GM19467 (cell line): ENCODE data around the gene SDF4.

ENCODE experiments used
- ATAC-seq: cut with Tn5 transposase; IDR thresholded peaks from one replicate; pipeline ENCODE4 v1.9.1; 2021; ENCODE audit warnings: mild to moderate bottlenecking, moderate library complexity; ENCODE audit not compliant: unreplicated experiment

The SDF4 gene

DNA sequence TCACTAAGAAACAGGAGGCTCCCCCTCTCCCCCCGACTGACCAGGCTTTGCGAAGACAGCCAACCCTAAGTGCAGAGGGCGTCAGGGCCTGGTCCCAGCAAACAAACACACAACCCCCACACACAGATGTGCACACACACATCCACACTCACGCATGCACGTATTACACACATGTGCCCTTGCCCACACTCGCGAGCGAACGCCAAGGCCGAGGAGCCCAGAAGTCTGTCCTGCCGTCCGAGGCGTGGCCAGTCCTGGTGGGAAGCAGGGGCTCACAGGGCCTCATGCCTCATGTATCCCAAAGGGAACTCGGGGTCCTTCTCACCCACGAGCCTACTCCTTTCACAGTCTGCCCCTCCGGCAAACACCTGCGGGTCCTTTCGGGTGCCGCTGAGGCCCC lies 2.0 kb downstream of the SDF4 start:
- no peak for ATAC-seq

DNA sequence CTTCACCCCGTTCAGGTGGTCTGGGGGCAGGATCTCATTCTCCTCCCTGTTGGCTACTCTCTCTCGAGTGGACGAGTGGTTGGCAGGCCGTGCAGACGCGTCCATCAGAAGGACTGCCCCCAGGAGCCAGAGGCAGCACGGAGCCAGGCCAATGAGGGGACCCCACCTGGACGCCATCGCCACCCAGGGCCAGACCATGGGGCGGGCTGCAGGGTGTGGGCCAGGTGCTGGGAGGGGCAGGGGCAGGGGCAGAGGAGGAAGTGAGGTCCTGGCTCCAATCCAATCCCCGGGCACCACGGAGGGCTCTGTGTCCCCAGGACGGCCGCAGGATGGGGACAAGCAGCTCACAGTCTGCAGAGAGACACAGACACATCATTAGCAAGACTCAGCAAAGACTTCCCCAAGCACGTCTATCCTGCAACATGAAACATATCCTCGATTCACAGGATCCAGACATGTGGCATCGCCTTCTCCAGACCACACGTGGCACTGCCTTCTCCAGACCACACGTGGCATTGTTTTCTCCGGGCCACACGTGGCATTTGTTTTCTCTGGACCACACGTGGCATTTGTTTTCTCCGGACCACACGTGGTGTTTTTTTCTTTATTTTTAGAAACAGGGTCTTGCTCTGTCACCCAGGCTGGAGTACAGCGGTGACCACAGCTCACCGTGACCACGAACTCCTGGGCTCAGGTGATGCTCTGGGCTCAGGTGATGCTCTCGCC lies 3.0 kb downstream of the SDF4 start:
- ATAC-seq: no peak

DNA sequence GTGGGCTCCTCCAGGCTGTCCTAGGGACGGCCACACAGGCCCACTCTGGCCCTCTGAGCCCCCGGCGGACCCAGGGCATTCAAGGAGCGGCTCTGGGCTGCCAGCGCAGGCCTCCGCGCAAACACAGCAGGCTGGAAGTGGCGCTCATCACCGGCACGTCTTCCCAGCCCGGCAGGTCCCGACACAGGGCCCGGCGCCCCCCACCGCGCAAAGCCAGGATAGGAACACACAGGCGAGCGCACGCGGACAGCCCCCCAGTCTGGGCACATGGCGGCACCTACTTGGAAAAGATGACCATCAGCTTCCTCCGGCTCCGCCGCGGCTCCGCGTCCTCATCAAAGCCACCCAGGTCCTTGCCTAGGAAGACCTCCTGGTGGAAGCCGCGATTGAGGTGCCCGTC lies 3.6 kb downstream of the SDF4 start:
- ATAC-seq: no peak

DNA sequence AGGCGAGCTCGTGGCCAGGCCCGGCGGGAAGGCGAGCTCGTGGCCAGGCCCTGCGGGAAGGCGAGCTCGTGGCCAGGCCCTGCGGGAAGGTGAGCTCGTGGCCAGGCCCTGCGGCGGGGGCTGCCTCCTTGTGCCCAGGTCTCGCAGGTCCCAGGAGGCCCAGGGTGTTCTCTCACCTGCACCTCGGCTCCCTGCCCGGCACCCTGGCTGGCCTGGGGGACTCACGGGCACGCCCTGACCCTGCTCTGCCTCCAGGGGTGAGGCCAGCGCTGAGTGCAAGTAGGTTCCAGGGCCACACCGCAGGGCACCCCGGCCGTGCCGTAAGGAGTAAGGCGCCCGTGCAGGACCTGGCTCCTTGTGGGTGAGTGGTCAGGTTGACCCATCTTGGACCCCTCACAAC lies 4.4 kb downstream of the SDF4 start:
- ATAC-seq: no peak

DNA sequence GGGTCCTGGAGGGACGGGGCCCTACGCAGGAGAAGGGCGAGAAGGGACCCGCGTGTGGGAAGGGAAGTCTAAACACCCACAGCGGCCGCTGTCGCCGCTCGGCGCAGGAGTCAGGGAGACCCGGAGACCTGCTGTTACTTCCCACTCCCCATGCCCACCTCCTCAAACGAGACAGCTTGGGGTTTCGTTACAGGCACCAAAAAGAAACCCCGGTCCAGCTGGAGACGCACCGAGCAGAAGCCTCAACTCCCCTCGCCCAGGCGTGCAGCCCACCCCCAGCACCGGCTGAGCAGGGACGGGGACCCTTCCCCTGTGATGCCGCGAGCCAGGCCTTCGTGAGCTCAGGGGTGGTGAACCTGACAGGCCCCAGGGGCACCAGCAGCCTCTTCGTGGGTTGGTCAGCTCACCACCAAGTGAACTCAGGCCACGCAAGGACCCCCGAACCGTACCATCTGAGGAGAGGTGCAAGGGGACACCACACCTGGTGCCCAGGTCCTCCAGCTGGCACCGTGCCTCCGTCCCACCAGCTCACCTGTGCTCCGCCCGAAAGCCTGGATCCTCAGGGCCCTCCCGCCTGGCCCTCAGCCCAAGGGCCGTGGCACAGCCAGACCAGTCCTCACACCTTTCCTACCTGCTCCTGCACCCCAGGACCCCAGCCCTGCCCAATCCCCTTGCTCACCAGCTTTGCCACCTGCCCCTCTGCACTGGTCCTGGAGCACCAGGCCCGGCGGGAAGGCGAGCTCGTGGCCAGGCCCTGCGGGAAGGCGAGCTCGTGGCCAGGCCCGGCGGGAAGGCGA lies 5.0 kb downstream of the SDF4 start:
- no peak for ATAC-seq

DNA sequence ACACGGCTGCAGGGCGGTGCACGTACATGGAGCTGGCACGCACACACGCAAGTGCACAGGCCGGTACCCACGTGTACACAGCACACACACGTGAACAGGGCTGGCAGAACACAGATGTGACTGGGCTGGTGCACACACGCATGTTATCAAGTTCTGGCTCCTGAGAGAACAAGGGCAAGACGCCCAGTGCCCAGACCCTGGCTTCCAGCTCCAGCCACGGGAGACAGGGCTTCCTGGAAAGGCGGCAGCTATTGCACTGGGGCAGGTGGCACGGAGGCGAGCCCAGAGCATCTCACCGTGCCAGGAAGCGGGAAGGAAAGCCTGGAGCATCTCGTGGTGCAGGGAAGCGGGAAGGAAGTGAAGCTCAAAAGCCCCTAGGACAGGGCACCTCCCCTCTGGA lies 5.9 kb downstream of the SDF4 start:
- ATAC-seq: no peak

DNA sequence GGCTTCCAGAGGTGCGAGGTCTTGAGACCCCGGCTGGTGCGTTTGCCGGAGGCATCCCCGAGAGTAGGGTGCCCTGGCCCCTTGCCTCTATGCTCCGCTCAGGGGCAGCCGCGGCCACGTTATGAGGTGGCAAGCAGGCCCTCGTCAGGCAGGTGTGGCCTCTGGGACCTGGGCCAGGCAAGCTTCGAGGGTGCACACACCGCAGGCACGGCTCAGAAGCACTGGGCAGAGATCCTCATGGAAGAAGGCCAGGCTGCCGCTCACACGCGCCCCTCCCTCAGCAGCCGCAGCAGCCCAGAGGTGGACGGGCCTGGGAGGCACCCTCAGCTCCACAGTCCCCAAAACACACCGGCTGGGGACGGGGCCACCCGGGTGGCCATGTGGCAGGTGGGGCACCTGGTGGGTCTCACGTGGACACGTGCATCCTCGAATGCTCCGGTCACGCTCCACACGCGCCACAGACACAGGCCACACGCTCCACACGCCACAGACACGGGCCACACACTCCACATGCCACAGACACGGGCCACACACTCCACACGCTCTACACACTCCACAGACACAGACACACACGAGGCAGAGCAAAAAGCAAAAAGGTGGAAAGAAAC lies 6.5 kb downstream of the SDF4 start:
- no peak for ATAC-seq

DNA sequence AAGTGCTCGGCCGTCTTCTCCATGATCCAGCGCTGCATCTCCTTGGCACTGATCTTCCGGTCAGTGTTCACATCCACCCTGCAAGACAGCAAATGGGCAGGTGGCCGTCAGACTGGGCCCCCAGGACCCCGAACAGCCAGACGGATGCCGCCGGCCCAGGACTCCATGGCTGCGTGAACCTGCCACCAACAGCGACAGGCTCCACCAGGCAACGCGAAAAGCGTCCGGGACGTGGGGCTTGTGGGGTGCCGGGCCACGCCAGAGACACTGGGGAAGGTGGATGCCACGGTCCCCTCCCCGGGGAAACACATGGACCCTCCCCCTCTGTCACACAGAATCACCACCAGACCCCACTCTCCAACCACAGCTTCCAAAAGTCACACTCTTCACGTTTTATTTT lies 7.9 kb downstream of the SDF4 start:
- ATAC-seq: no peak

DNA sequence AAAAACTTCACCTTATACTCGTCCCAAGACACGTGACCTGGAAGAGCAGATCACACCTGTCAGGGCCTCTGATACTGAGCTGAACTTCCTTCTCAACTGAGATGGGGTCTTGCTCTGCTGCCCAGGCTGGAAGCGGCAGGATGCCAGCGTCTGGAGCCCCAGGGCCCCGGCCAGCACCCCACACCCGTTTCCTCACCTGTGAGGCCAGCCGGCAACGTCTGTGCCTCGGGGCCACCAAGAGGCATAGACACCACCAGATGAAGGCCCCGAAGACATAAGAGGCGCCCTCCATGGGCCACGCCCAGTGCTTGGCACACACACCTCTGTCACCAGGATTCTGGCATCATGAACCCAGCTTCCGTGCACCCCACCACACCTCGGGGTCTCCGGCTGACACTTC lies 8.5 kb downstream of the SDF4 start:
- ATAC-seq: no peak

DNA sequence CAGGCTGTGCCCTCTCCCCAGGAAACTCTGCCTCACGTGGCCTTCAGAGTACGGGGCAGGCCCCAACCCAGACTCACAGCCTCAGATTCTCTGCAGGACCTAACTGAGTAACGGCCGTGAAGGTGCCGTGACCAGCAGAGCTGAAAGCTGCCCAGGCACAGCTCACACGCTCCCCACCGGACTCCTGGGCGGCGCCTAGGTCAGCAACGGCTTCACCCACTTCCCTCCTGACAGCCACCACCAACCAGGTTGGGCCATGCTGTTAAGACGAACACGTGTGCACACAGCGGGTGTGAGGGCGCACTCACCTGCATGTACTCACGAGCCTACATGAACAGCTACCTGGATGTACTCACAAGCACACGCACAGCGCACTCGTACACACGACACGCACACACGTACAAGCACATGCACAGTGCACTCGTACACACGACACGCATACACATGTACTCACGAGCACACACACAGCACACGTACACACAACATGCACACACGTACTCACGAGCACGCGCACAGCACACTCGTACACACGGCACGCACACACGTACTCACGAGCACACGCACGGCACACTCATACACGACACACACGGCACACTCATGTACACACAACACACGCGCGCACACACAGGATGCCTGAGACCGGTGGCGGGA lies 9.1 kb downstream of the SDF4 start:
- no peak for ATAC-seq

DNA sequence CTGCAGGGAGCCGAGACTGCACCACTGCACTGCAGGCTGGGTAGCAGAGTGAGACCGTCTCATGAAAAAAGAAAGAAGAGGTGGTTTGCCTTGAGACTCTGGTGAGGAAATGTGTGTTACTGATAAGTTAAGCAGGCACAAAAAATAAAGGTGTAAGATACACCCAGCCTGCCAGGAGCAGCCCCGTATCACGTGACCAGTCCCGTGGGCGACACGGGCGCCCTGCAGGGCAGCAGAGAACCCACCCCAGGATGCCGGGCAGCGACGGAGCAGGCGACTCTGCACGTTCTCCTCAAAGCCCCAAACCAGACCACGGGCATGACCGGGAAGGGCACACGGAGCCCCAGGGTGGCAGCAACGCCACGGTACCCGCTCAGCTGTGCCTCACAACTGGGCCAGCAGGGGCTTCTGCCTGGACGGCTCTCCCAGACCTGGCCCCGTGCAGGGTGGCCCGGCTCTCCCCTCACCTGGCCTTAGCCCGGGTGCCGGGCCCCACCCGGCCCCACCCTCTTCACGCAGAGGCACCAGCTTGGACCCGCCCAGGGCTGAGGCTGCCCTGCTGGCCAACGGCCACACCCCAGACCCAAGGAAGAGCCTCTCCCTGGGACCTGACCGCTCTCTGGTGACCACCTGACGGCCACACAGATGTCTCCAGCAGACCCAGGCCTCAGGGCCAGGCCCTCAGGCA lies 9.8 kb downstream of the SDF4 start:
- ATAC-seq: no peak

DNA sequence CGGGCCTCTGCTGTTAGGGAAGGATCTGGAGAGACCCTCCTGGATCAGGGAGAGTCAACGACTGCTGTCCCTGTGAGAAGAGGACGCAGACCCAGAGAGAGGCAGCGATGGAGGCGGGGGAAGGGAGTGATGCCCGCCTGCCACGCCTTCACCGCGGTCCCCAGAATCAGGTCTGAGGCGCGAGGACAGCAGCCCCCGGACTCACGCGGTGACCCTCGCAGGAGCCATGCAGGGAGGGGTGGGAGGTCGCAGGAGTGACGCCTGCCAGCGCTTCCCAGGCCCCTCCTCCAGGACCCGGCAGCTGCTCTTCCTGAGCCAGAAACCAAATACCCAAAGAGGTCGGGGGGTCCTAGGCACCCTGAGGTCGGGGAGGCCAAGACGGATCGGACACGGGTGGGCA lies 11.6 kb downstream of the SDF4 start:
- no peak for ATAC-seq

DNA sequence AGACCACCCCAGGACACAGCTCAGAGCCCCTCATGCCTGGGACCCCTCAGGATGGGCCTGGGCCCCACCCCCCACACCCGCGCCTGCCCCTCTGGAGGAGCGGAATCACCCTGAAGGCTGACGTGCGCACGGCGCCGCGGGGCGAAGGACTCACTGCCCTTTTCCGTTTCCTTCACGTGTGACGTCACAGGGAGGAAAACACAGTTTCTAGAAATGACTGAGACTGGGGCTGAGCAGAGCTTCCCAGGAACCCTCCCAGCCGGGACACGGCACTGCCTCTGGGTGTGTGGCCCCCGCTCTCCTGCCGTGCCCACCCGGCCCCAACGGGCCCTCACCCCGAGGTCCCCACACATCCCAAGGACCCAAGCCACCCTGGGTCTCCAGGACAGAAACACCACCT lies 12.5 kb downstream of the SDF4 start:
- no peak for ATAC-seq

DNA sequence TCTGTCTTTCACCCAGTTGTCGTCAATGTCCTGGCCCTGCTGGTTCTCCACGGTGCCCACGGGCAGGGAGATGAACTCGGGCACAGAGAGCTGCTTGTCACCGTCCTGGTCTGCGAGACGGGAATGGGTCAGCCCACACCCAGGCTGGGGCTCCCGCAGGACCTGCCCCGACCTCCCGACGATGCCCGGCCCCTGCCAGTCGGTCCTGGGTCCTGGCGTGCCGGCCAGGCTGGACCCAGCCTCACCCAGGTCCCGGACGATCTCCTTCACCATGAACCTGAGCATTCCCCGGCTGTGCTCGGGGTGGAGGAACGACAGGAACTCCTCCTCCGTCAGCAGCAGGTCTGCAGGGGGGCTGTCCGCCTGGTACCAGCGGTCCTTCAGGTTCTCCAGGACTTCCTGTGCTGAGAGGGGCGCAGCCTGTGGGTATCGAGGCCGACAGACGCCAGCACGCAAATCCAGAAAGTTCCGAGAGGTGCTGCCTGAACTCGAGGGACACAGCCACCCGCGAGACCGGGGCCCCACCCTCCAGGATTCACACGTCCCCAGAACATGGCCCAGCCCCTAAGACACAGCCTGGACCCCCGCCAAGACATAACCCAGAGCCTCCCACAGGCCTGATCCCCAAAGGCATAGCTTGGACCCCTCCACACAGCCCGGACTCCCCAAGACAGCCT lies 13.1 kb downstream of the SDF4 start:
- no peak for ATAC-seq

DNA sequence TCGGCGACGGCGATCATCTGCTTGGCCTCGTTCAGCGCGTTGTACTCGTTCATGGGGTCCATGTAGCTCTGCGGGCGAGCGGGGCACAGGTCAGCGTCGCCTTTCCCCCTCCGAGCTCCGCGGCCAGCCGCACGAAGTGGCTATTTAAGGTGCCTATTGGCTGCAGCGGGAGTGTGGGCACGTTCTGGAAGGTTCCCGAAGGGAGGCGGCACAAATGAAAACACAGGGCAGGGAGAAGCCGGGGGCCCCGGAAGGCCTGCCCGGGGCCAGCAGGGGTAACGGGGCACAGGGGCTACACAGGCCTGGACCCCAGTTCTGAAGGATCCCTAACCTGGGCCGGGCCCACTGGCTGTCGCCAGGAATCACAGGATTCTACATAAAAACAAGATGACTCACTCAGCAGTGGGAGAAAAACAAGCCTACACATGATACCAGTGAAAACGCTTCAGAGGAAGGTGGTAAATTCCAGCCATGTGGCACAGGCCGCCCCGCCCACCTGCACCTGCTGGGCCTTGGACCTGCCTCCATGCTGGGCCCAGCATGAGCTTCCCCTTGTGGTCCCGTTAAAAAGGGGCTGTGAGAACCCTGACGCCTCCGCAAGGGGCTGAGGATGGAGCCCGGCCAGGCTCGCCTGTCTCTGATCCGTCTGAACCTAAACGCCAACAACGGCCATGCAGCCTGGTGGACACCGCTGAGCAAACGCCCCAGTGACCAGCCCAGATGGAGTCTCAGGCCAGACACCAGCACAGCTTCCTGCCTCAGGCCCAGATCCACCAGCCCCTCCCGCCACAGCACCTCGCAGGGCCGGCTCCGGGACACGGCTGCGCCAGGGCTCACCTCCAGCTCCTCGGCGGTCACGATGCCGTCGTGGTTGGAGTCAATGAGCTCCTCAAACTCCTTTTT lies 13.9 kb downstream of the SDF4 start:
- no peak for ATAC-seq

DNA sequence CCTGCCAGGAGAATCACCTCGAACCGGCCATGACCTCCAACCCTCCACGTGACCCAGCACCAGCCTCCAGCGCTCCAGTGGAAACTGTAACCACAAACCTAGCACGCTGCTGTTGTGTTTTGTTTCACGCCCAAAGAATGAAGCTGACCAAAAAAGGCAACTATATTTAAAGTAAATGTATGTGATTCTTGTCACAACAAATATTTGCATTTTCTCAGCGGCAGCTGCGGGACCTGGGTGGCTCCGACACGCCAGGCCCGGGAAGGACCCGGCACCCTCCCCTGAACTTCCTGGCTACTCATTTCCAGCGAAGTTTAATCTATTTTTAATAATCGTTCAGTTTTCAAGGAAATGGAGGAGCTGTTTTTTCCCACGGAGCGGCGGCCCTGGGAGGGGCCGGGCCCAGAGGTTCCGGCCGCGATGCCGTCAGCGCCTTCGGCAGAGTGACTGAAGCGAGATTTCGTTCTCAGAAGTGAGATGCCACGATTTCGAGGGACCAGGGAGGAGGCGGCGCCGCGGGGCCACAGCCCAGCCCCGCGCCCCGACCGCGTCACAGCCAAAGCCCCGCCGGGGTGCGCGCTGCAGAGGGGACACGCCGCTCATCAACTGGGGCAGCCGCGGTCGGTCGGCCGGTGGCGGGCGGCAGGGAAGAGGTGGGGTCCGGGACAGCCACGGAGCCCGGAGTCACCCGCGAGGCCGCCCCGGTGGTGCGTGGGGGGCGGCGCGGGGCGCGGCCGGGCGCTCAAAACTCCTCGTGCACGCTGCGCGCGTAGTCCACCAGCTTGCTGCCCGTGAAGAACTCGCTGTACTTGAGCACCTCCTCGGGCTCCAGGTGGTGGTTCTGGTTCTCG lies 14.8 kb downstream of the SDF4 start:
- no peak for ATAC-seq

DNA sequence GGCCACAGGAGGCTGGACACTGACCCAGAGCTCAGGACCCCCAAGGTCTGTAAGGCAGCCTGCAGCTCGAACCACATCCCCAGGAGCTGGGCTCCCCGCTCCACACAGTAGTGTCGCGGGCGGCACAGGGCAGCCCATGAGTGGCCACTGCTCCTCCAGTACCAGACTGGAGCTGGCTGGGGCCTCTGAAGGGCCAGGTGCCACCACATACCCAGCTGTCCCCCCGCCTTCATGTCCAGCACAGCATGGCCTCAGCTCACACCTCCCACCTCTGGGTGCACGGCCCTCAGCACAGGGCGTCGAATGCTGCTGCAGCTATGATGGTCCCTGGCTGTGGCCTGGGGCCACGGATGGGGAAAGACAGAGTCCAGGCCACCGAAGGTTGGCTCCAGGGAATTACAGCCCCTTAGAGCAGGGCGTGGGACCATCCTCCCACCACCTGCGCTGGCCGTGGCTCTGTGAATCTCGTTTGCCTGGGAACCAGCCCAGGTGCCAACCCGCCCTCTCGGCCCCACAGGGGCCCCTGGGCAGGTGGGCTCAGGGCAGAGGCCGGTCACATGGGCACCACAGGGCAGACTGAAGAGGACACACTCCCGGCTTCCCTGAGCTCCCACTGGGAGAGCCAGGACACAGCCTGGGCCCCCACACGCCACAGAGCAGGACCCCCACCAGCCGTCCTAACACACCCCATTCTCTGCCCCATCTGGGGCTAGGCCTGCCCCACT lies 15.8 kb downstream of the SDF4 start:
- ATAC-seq: no peak

DNA sequence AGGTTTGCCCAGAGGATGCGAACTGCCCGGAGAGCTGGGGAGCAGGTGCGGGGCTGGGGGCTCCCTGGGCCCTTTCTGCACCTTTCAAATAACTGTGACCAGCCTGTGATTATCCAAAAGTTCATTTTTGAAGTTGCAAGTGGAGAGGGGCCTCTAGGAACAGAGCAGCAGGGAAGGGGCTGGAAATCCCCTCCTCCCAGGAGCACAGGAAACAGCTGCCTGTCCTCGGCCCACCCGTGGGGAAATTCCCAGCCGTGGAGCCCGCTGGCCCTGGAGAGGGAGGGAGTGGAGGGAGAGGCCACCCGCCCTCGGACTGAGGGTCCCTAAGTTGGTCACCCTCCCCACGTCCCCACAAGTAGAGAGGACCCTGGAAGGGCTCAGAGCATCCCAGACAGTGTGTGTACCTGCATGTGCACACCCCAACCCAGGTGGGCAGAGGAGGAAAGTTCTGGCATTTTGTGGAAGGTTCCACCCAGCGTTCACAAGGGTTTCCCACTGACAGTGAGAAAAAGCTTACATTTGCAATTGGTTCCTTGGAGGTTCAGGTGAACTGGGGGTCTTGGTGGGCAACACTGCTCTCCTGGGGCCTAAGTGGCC lies 16.6 kb downstream of the SDF4 start:
- no peak for ATAC-seq
